GM21825 (cell line): ENCODE data around the gene DPM3.
"Not testable (repeated sequence)": the region's sequence is repeated elsewhere in the genome, so short reads cannot be mapped to it uniquely, and the experiment has no call there.

Source experiments
- ATAC-seq: cut with Tn5 transposase; IDR thresholded peaks from one replicate; pipeline ENCODE4 v1.9.1; 2021; ENCODE audit warnings: mild to moderate bottlenecking, moderate library complexity; ENCODE audit not compliant: unreplicated experiment

Gene DPM3

GRCh38 chr1:155126556-155127104, 13.7 kb downstream of the DPM3 start:
- ATAC-seq, result no peak

- no peak for ATAC-seq
Observed at GRCh38 chr1:155125946-155126555, 14.3 kb downstream of the DPM3 start.

GRCh38 chr1:155125511-155125945, 14.8 kb downstream of the DPM3 start:
- no peak for ATAC-seq

- ATAC-seq, result no peak
Observed at GRCh38 chr1:155124503-155125463, 15.5 kb downstream of the DPM3 start.

- no peak for ATAC-seq
Observed at GRCh38 chr1:155123801-155124200, 16.5 kb downstream of the DPM3 start.

GRCh38 chr1:155122308-155122707, 18.0 kb downstream of the DPM3 start:
- ATAC-seq, result no peak

GRCh38 chr1:155121249-155121648, 19.1 kb downstream of the DPM3 start:
- no peak for ATAC-seq

GRCh38 chr1:155120253-155120652, 20.1 kb downstream of the DPM3 start:
- no peak for ATAC-seq

- ATAC-seq, result not testable (repeated sequence)
Observed at GRCh38 chr1:155118090-155118489, 22.2 kb downstream of the DPM3 start.

GRCh38 chr1:155117610-155118009, 22.7 kb downstream of the DPM3 start:
- ATAC-seq, result no peak

GRCh38 chr1:155116113-155116764, 24.1 kb downstream of the DPM3 start:
- no peak for ATAC-seq

- ATAC-seq, result no peak
Observed at GRCh38 chr1:155113450-155113980, 26.8 kb downstream of the DPM3 start.

GRCh38 chr1:155110826-155111225, 29.5 kb downstream of the DPM3 start:
- no peak for ATAC-seq

GRCh38 chr1:155110381-155110780, 29.9 kb downstream of the DPM3 start:
- no peak for ATAC-seq

GRCh38 chr1:155108296-155108695, 32.0 kb downstream of the DPM3 start:
- no peak for ATAC-seq

- no peak for ATAC-seq
Observed at GRCh38 chr1:155107309-155108264, 32.7 kb downstream of the DPM3 start.

- ATAC-seq, result no peak
Observed at GRCh38 chr1:155106862-155107261, 33.5 kb downstream of the DPM3 start.

GRCh38 chr1:155105604-155106011, 34.7 kb downstream of the DPM3 start:
- ATAC-seq, result no peak

GRCh38 chr1:155104605-155105534, 35.5 kb downstream of the DPM3 start:
- ATAC-seq, result no peak
